CD4-positive, CD25-positive, alpha-beta regulatory T cell (primary cell): ENCODE results near the gene TAF6L. TPM values are rescaled to one million over a fixed set of nuclear protein-coding genes. Genes with fewer than 3 reads are reported as not detected.

Source experiments
- ATAC-seq, 2 donors: fragments of 150-1000 bp; cut with Tn5 transposase; one replicate each; pipeline ENCODE4 v1.10.0; 2021; ENCODE audit warnings: low read depth in 2 of 2, moderate number of reproducible peaks in 2 of 2, moderate library complexity in 1 of 2
- DNase-seq, 3 donors: peaks; one replicate each; pipeline versions ENCODE4 v3.0.0 to v3.0.0-alpha.2; 2012 to 2022; ENCODE audit warnings: mixed read lengths in 1 of 3
- H3K27ac ChIP-seq: one replicate; pipeline ENCODE4 v1.7.0; 2013; ENCODE audit warnings: mild to moderate bottlenecking, low read length; ENCODE audit not compliant: insufficient read depth, poor library complexity, severe bottlenecking
- H3K27me3 ChIP-seq: one replicate; pipeline ENCODE4 v1.7.0; 2013; ENCODE audit warnings: low read length; ENCODE audit not compliant: control insufficient read depth, insufficient read depth
- H3K36me3 ChIP-seq: one replicate; pipeline ENCODE4 v1.7.0; 2013; ENCODE audit warnings: mild to moderate bottlenecking, low read length, moderate library complexity; ENCODE audit not compliant: control insufficient read depth, insufficient read depth
- H3K4me1 ChIP-seq: 2 replicates; pipeline ENCODE4 v1.7.0; 2013; ENCODE audit warnings: mild to moderate bottlenecking, low read length; ENCODE audit not compliant: insufficient read depth, control insufficient read depth, poor library complexity, severe bottlenecking
- H3K4me3 ChIP-seq: one replicate; pipeline ENCODE4 v1.7.0; 2013; ENCODE audit warnings: low read depth, mild to moderate bottlenecking, low read length, moderate library complexity
- H3K9me3 ChIP-seq, 2 experiments: 1 replicate in 1 of 2; 2 replicates in 1 of 2; pipeline ENCODE4 v1.7.0; 2013; ENCODE audit warnings: low read length in 2 of 2, mild to moderate bottlenecking in 1 of 2, moderate library complexity in 1 of 2; ENCODE audit not compliant: control insufficient read depth in 2 of 2
- H3K27ac Mint-ChIP-seq, 3 donors: one replicate each; pipeline ENCODE4 v1.8.0; 2020 to 2022; ENCODE audit warnings: mild to moderate bottlenecking in 3 of 3, mixed read lengths in 3 of 3, moderate library complexity in 2 of 3
- H3K27me3 Mint-ChIP-seq: one replicate; pipeline ENCODE4 v1.8.0; 2022; ENCODE audit warnings: mild to moderate bottlenecking, mixed read lengths
- H3K36me3 Mint-ChIP-seq: one replicate; pipeline ENCODE4 v1.8.0; 2020; ENCODE audit warnings: mixed read lengths
- H3K4me1 Mint-ChIP-seq, 4 donors: one replicate each; pipeline ENCODE4 v1.8.0; 2020 to 2022; ENCODE audit warnings: mixed read lengths in 4 of 4, mild to moderate bottlenecking in 1 of 4
- H3K4me3 Mint-ChIP-seq, 4 donors: one replicate each; pipeline ENCODE4 v1.8.0; 2020 to 2022; ENCODE audit warnings: mild to moderate bottlenecking in 4 of 4, mixed read lengths in 4 of 4, moderate library complexity in 3 of 4
- H3K9me3 Mint-ChIP-seq, 7 donors: one replicate each; pipeline ENCODE4 v1.8.0; 2020 to 2022; ENCODE audit warnings: mixed read lengths in 7 of 7, mild to moderate bottlenecking in 3 of 7, moderate library complexity in 2 of 7
- polyA plus RNA-seq, 4 donors: library from polyadenylated mRNA; unstranded; fragments of 300-500 nt; fragmentation: Illumina TruSeq; gene quantifications; one replicate each; pipeline ENCODE4 v1.2.3, GENCODE V29; 2021
- total RNA-seq: library from RNA; stranded (reverse); gene quantifications from one replicate; pipeline ENCODE4 v1.2.3, GENCODE V29; 2022

TAF6L gene
- total and polyA plus RNA-seq, 5 donors from 2014 or later, result 5.8 to 13.1 (median 8.9) TPM

DNA sequence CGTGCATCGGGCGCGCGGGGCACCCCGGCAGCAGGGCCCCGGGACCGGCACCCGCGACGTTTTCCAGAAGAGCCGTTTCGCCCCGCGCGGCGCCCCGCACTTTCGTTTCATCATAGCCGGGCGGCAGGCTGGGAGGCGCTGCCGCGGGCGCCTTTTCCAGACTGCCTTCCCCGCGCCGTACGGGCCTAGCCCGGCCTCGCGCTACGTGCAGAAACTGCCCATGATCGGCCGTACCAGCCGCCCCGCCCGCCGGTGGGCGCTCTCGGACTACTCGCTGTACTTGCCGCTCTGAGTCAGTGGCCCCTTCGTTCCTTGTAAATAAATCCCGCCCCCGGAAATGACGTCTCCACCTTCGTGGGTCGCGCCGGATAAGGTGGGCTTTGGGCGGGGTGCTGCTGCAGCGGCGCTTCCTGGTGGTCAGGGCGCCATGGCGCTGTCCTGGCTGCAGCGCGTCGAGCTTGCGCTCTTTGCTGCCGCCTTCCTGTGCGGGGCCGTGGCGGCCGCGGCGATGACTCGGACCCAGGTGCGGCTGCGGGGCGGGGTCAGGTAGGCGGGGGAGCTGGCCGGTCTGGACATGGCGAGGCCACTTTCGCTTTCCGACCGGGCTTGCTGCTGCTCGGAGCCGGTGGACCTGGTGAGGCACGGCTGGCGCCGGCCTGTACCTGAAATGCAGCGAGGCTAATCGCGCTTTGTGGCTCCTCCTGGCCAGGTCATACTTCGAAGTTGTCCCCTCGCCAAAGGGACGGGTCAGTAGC, 16.0 kb downstream of the TAF6L start, which contains the start of gene TMEM179B:
Gene TMEM179B, plus strand, starts transcription at position 398 of the 755 bp plus-strand sequence. Its CDS starts 30 bp downstream, at position 428.
- H3K4me1 ChIP-seq, result peaks cover 46% of the 10 kb centered on the region
- H3K36me3 ChIP-seq, result peaks cover 20% of the 10 kb centered on the region
- Mint-ChIP-seq H3K27ac (peak within 1 kb of the TSS; percentile 94 to 98 (median 98)), H3K27me3 (no peaks in the 10 kb centered on the region), H3K9me3 (no peaks in the 10 kb centered on the region), H3K4me1 (peaks cover 13 to 59% (median 40%) of the 10 kb centered on the region in 4 donors), H3K4me3 (peak within 1 kb of the TSS; percentile 95 to 99 (median 96)), H3K36me3 (peaks cover 10% of the 10 kb centered on the region)
- ATAC-seq, result peak; percentile 74
- no peaks in the 10 kb centered on the region for H3K27me3 ChIP-seq
- DNase-seq, result peak; percentile 96 to 98 (median 98)
- H3K27ac ChIP-seq, result peak within 1 kb of the TSS; percentile 94
- H3K9me3 ChIP-seq, result no peaks in the 10 kb centered on the region
- peak within 1 kb of the TSS; percentile 89 for H3K4me3 ChIP-seq

DNA sequence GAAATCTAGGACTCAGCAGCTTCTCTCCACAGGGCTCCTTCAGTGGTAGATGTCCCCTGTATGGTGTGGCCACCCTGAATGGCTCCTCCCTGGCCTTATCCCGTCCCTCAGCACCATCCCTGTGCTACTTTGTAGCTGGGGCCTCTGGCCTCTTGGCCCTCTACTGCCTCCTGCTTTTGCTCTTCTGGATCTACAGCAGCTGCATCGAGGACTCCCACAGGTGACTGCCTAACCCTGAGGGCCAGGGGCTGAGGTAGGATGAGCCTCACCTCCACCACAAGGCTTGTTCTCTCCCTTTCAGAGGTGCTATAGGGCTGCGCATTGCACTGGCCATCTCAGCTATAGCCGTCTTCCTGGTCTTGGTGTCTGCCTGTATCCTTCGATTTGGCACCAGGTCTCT, 17.8 kb downstream of the TAF6L start:
- Mint-ChIP-seq H3K4me1 (peaks cover 13 to 64% (median 42%) of the 10 kb centered on the region in 4 donors), H3K4me3 (peak overlapping the region; percentile 95 to 99 (median 96)), H3K27me3 (no peaks in the 10 kb centered on the region), H3K27ac (peak overlapping the region; percentile 49 to 98 (median 79)), H3K36me3 (peaks cover 9% of the 10 kb centered on the region), H3K9me3 (no peaks in the 10 kb centered on the region)
- no peaks in the 10 kb centered on the region for H3K9me3 ChIP-seq
- peak overlapping the region; percentile 94 for H3K27ac ChIP-seq
- no peaks in the 10 kb centered on the region for H3K27me3 ChIP-seq
- ATAC-seq (no peak), DNase-seq (no peak)
- no peak overlapping the region for H3K4me3 ChIP-seq
- H3K4me1 ChIP-seq, result peaks cover 52% of the 10 kb centered on the region
- peaks cover 30% of the 10 kb centered on the region for H3K36me3 ChIP-seq

DNA sequence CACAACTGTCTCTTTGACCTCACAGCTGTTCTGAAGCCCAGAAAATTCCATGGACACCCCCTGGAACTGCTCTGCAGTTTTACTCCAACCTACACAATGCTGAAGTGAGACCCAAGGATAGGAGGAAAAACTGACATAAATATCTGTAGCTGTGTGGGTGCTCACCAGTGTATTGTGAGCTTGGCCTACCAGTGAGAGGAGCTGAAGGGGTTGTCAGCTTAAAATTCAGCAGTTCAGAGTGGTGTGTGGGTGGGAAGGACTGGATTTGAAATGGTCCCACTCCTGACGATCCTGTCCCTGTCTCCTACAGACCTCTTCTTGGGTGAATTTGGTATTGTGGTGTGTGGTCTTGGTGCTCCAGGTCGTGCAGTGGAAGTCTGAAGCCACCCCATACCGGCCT, 18.4 kb downstream of the TAF6L start:
- H3K4me1 ChIP-seq, result peaks cover 52% of the 10 kb centered on the region

DNA sequence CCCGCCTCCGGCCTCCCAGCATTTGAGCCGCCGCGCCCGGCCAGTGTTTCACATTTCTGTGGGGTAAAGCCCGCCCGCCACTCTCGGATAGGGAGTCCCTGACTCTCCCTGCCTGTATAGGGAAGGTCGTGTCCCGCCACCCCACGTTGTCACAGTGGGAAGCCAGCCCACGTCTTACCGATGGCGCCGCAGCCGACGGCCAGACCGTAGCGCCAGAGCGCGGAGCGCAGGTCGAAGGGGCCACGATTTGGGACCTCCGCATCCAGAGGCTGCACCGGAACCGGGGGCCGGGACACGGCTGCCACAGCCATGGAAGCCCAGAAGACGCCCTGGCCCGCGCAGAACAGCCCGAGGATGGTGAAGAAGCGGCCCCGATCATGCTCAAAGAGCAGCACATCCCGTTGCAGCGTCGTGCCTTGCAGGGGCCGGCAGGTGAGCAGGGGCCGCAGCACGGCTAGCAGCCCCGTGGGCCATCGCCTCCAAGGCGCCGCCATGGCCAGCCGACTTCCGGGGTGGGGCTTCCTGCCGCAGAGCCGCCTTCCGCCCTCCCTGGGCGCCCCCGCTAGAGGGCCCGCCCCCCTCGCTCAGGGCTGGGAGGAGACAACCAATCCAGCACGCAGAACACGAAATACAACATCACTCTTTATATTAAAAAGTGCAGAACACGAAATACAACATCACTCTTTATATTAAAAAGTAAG, 20.5 kb downstream of the TAF6L start, which contains the start of gene TMEM223:
Gene TMEM223, minus strand, starts transcription at position 506 of the 701 bp plus-strand sequence. Its CDS starts 12 bp downstream, at position 494.
- Histone ChIP-seq H3K4me1 (peaks cover 43% of the 10 kb centered on the region), H3K4me3 (peak within 1 kb of the TSS; percentile 70), H3K9me3 (no peaks in the 10 kb centered on the region), H3K36me3 (peaks cover 55% of the 10 kb centered on the region), H3K27me3 (no peaks in the 10 kb centered on the region), H3K27ac (peak within 1 kb of the TSS; percentile 80)
- DNase-seq (peak; percentile 85 to 92 (median 88)), ATAC-seq (peak; percentile 77)
- Mint-ChIP-seq H3K9me3 (no peaks in the 10 kb centered on the region), H3K27me3 (no peaks in the 10 kb centered on the region), H3K27ac (peak within 1 kb of the TSS; percentile 91 to 98 (median 94)), H3K4me1 (peaks cover 5 to 62% (median 41%) of the 10 kb centered on the region in 4 donors), H3K4me3 (peak within 1 kb of the TSS; percentile 90 to 97 (median 96)), H3K36me3 (peaks cover 28% of the 10 kb centered on the region)

More for the DNA sequence above, 18.4 kb downstream of the TAF6L start:
- no peaks in the 10 kb centered on the region for H3K9me3 Mint-ChIP-seq
- peak overlapping the region; percentile 52 to 98 (median 94) for H3K27ac Mint-ChIP-seq
- peak overlapping the region; percentile 94 for H3K27ac ChIP-seq
- H3K4me1 Mint-ChIP-seq, result peaks cover 13 to 68% (median 44%) of the 10 kb centered on the region in 4 donors
- H3K4me3 ChIP-seq, result no peak overlapping the region
- no peak for ATAC-seq
- H3K36me3 Mint-ChIP-seq, result peaks cover 14% of the 10 kb centered on the region
- H3K4me3 Mint-ChIP-seq, result peak overlapping the region; percentile 90 to 99 (median 96)
- no peaks in the 10 kb centered on the region for H3K9me3 ChIP-seq
- no peaks in the 10 kb centered on the region for H3K27me3 ChIP-seq
- no peaks in the 10 kb centered on the region for H3K27me3 Mint-ChIP-seq
- peaks cover 36% of the 10 kb centered on the region for H3K36me3 ChIP-seq
- no peak for DNase-seq

- Mint-ChIP-seq H3K9me3 (no peaks in the 10 kb centered on the region), H3K4me3 (peak overlapping the region; percentile 90 to 97 (median 96)), H3K27me3 (no peaks in the 10 kb centered on the region), H3K36me3 (peaks cover 28% of the 10 kb centered on the region), H3K4me1 (peaks cover 5 to 60% (median 40%) of the 10 kb centered on the region in 4 donors), H3K27ac (peak overlapping the region; percentile 86 to 98 (median 94))
- Histone ChIP-seq H3K4me3 (peak overlapping the region; percentile 70), H3K27me3 (no peaks in the 10 kb centered on the region), H3K36me3 (peaks cover 58% of the 10 kb centered on the region), H3K9me3 (no peaks in the 10 kb centered on the region), H3K27ac (peak overlapping the region; percentile 80), H3K4me1 (peaks cover 43% of the 10 kb centered on the region)
- DNase-seq (peak in 1 of 3 donors; percentile 30), ATAC-seq (no peak)
These were observed 21.0 kb downstream of the TAF6L start for GRCh38 chr11:62792202-62792575.

DNA sequence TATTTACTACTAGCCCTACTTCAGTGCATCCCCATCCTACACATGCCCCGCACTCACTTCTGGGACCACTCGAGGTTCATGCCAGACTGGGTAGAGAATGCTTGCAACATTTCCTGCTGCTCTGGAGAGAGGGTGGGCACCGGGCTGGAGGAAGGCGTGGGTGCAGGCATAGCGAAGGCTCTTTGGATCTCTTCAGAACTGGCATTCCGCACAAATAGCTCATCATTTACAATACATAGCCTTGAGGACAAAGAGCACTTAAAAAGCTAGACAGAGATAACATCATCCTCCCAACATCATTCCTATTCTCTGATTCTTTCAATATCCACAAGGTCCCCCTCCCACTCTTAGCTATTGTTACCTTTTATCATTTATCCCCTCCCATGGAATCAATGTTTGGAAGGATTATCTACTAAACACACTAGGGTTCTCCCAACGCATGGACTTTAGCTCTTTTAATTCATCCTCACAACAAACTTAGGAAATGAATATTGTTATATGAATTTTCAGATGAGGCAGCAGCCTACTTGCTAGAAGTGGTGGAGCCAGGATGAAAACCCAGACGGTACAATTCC, 23.1 kb downstream of the TAF6L start:
- peak overlapping the region in 1 of 4 donors; percentile 74 for H3K4me3 Mint-ChIP-seq
- H3K9me3 ChIP-seq, result no peaks in the 10 kb centered on the region
- no peaks in the 10 kb centered on the region for H3K27me3 Mint-ChIP-seq
- no peaks in the 10 kb centered on the region for H3K9me3 Mint-ChIP-seq
- no peak overlapping the region for H3K4me3 ChIP-seq
- H3K36me3 ChIP-seq, result peaks cover 70% of the 10 kb centered on the region
- H3K4me1 Mint-ChIP-seq, result peaks cover 5 to 42% (median 27%) of the 10 kb centered on the region in 4 donors
- peaks cover 43% of the 10 kb centered on the region for H3K36me3 Mint-ChIP-seq
- H3K27ac ChIP-seq, result no peak overlapping the region
- H3K4me1 ChIP-seq, result peaks cover 29% of the 10 kb centered on the region
- H3K27ac Mint-ChIP-seq, result peak overlapping the region in 2 of 3 donors; percentile 26 to 77
- ATAC-seq (no peak), DNase-seq (no peak)
- H3K27me3 ChIP-seq, result no peaks in the 10 kb centered on the region

DNA sequence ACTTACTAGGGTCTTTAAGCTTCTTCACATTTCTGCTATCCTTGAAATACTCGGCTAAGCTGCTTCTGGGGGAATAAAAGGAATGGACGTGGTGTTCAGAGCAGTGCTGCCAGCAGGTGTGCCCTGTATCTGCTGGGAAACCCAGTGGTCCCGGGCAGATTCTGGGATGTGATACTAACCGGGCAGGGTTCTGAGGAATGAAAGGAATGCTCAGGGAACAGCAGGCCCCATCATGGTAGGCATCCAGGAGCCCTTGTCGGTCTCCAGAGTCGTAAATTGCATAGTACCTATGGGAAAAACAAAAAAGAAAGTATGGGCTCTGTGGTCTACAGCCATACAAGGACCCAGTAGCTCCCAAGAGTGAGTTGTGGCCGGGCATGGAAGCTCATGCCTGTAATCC, 25.1 kb downstream of the TAF6L start:
- ATAC-seq (no peak), DNase-seq (no peak)
- Mint-ChIP-seq H3K4me1 (peaks cover 5 to 29% (median 18%) of the 10 kb centered on the region in 4 donors), H3K4me3 (no peak overlapping the region), H3K36me3 (peaks cover 56% of the 10 kb centered on the region), H3K27me3 (no peaks in the 10 kb centered on the region), H3K27ac (peak overlapping the region in 1 of 3 donors; percentile 14), H3K9me3 (no peaks in the 10 kb centered on the region)
- Histone ChIP-seq H3K9me3 (no peaks in the 10 kb centered on the region), H3K27ac (no peak overlapping the region), H3K36me3 (peaks cover 79% of the 10 kb centered on the region), H3K4me3 (no peak overlapping the region), H3K27me3 (no peaks in the 10 kb centered on the region), H3K4me1 (peaks cover 11% of the 10 kb centered on the region)
